Measurements from ENCODE around the gene EXOC4.

GRCh38 chr7:133963629-133964028, 710.8 kb downstream of the EXOC4 start:
- TF ChIP-seq, protein P1, sequence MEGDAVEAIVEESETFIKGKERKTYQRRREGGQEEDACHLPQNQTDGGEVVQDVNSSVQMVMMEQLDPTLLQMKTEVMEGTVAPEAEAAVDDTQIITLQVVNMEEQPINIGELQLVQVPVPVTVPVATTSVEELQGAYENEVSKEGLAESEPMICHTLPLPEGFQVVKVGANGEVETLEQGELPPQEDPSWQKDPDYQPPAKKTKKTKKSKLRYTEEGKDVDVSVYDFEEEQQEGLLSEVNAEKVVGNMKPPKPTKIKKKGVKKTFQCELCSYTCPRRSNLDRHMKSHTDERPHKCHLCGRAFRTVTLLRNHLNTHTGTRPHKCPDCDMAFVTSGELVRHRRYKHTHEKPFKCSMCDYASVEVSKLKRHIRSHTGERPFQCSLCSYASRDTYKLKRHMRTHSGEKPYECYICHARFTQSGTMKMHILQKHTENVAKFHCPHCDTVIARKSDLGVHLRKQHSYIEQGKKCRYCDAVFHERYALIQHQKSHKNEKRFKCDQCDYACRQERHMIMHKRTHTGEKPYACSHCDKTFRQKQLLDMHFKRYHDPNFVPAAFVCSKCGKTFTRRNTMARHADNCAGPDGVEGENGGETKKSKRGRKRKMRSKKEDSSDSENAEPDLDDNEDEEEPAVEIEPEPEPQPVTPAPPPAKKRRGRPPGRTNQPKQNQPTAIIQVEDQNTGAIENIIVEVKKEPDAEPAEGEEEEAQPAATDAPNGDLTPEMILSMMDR (IDR thresholded peaks at IDR 0.05): no peak
- no peak for TF ChIP-seq POLR2AphosphoS5 (IDR thresholded peaks at IDR 0.05)

Measured in sigmoid colon (tissue), 4 donors.